Measurements from ENCODE around the gene SUGCT.

SUGCT gene

DNA sequence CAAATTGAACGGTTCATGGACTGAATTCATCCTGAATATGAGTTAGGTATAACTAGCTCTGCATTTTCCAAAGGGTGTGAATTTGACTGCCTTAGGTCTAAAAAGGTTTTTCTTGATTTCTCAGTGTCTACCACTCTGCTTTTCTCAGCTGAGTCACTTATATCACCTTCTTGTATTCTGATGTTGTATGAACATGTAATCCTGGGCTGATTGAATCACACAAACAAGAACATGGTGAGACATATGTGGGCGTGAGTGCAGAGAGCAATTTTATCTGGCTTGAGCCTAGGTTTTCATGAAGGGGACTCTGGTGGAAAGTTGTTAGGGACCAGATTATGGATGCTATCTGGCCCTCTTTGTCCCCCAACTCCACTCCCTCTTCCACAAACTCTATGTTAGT, 239.8 kb downstream of the SUGCT start:
- no peak overlapping the region for H3K27ac ChIP-seq
- DNase-seq (ENCODE audit: low spot score) = no peak
- H3K4me3 ChIP-seq = no peak overlapping the region
- TF ChIP-seq, protein P1, sequence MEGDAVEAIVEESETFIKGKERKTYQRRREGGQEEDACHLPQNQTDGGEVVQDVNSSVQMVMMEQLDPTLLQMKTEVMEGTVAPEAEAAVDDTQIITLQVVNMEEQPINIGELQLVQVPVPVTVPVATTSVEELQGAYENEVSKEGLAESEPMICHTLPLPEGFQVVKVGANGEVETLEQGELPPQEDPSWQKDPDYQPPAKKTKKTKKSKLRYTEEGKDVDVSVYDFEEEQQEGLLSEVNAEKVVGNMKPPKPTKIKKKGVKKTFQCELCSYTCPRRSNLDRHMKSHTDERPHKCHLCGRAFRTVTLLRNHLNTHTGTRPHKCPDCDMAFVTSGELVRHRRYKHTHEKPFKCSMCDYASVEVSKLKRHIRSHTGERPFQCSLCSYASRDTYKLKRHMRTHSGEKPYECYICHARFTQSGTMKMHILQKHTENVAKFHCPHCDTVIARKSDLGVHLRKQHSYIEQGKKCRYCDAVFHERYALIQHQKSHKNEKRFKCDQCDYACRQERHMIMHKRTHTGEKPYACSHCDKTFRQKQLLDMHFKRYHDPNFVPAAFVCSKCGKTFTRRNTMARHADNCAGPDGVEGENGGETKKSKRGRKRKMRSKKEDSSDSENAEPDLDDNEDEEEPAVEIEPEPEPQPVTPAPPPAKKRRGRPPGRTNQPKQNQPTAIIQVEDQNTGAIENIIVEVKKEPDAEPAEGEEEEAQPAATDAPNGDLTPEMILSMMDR (IDR thresholded peaks at IDR 0.05) = no peak

DNA sequence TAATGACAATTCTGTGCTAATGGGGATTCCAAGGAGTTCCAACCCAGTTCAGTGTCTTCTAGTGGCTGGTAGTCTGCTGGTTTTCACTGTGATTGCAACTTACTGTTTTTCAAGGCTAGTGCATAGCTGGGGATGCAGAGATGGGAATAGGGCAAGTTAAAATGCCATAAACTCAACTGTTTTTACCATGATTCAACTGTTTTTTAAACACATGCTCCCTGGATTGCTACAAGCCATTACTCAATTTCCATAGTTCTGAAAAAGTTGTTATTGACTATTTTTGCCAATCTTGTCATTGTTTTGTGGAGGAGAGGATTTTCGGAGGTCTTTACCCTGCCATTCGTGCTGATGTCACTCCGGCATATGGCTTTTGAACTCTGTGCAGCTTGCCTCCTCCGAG, 245.3 kb downstream of the SUGCT start:
- Histone ChIP-seq H3K27ac (no peak overlapping the region), H3K4me3 (no peak overlapping the region)
- TF ChIP-seq, protein P1 (IDR thresholded peaks at IDR 0.05) = no peak
- DNase-seq (ENCODE audit: low spot score) = no peak

DNA sequence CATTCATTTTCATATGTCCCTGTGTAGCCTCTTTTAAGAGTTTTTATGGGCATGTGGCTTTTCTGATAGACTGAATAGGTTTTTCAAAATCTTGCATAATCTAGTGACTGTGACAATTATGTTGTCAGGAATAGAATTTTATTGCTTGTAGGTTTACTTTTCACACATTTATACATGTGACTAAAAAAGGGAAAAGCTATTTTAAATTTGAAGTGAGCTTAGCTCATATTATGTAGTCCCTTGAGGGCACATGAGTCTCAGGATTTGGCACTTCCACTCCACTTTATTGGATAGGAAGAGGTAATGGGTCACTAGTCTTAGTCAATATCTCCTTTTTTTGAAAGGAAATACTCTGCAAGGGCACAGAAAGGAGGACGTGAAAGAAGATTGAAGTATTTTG, 247.3 kb downstream of the SUGCT start:
- no peak overlapping the region for H3K27ac ChIP-seq

DNA sequence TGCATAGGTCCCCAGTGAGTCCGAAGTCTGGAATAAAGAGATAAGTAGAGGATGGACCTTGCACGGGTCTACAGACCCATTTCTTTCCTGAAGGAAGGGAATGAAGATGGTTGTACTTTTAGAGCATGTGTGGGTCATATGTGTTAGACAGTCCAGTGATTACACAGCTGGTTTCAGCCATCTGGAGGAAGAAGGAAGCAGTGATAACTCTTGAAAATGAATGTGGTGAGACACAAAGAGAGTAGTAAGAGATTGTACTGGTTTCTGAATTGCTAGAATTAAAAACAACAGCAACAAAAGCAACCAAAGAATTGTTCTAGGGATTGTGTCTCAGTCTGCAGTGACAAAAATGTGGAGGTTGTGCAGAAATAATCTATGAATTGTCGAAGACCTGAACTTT, 258.9 kb downstream of the SUGCT start:
- DNase-seq (ENCODE audit: low spot score) = no peak
- Histone ChIP-seq H3K4me3 (no peak overlapping the region), H3K27ac (no peak overlapping the region)
- TF ChIP-seq, protein P1 (IDR thresholded peaks at IDR 0.05) = no peak

More for the DNA sequence above, 247.3 kb downstream of the SUGCT start:
- no peak for DNase-seq (ENCODE audit: low spot score)
- TF ChIP-seq, protein P1 (IDR thresholded peaks at IDR 0.05) = no peak
- H3K4me3 ChIP-seq = no peak overlapping the region

DNA sequence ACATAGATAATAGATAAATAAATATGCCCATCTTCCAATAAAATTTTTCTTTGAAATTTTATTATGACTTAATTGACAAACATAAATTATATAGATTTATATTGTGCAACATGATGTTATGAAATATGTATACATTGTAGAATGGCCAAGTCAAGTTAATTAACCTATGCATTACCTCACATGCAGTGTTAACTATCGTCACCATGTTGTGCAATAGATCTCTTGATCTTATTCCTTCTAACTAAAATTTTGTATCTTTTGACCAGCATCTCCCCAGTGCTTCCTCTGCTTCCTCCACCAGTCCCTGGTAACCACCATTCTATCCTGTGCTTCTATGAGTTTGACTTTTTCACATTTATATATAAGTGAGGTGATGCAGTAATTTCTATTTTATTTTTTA, 259.6 kb downstream of the SUGCT start:
- Histone ChIP-seq H3K4me3 (no peak overlapping the region), H3K27ac (no peak overlapping the region)
- TF ChIP-seq, protein P1 (IDR thresholded peaks at IDR 0.05) = no peak
- no peak for DNase-seq (ENCODE audit: low spot score)

DNA sequence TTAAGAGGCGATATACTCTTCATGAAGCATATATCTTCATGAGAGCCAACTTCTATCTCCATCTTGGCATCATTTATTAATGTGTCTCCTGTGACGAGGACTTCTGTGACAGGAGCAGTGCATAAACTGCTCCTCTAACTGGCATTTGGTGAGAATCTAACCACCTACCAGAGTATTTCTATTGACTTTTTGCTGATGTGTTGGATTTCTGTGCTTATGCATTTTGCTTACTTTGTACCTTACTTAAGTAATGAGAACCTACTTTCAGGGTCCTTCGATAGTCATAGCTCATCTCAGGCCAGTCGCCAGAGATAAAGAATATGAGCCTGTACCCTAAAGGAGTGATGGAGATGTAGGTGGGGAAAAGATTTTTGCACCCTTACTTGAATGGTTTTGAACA, 265.7 kb downstream of the SUGCT start:
- Histone ChIP-seq H3K4me3 (no peak overlapping the region), H3K27ac (no peak overlapping the region)
- DNase-seq (ENCODE audit: low spot score) = no peak
- TF ChIP-seq, protein P1 (IDR thresholded peaks at IDR 0.05) = no peak

DNA sequence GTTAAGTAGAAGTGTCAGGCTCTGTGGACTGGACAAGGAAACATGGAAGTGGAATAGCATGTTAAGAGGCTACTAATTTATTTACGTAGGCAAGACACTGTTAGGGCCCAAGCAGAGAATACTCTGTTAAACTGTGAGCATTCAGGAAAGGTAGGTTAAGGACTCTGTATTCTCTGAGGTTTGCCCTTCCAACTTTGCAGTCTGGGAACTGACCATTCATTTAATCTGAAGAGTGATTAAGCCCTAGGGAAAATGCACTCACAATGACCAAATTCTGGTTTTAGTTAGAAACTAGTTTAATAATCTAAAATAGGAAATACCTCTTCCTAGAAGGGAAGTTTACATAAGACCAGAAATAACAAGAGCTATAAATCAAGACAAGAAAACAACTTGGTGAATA, 266.6 kb downstream of the SUGCT start:
- H3K27ac ChIP-seq = peak overlapping the region in 1 of 2 donors; percentile 4

More for the DNA sequence above, 266.6 kb downstream of the SUGCT start:
- TF ChIP-seq, protein P1 (IDR thresholded peaks at IDR 0.05) = no peak
- DNase-seq (ENCODE audit: low spot score) = no peak
- H3K4me3 ChIP-seq = no peak overlapping the region

Data from coronary artery (tissue), 2 donors.